Stimulated activated naive CD8-positive, alpha-beta T cell treated with anti-CD3 and anti-CD28 coated beads, Interleukin-15, Interleukin-2, amounts not matched to agents 100 ng/mL and 50 ng/mL, for 24 hours (primary cell): ENCODE data around the gene SLC8B1.

ENCODE experiments used
- H3K27ac Mint-ChIP-seq: one replicate; pipeline ENCODE4 v1.8.0; 2021; ENCODE audit warnings: mild to moderate bottlenecking, mixed read lengths
- H3K27me3 Mint-ChIP-seq: one replicate; pipeline ENCODE4 v1.8.0; 2021; ENCODE audit warnings: mixed read lengths
- H3K36me3 Mint-ChIP-seq: one replicate; pipeline ENCODE4 v1.8.0; 2021; ENCODE audit warnings: low read depth, mixed read lengths
- H3K4me1 Mint-ChIP-seq: one replicate; pipeline ENCODE4 v1.8.0; 2021; ENCODE audit warnings: low read depth, mixed read lengths
- H3K4me3 Mint-ChIP-seq: one replicate; pipeline ENCODE4 v1.8.0; 2021; ENCODE audit warnings: mild to moderate bottlenecking, mixed read lengths
- H3K9me3 Mint-ChIP-seq: one replicate; pipeline ENCODE4 v1.8.0; 2021; ENCODE audit warnings: mixed read lengths

The SLC8B1 gene

GRCh38 chr12:113297621-113298471 is 37.1 kb downstream of the SLC8B1 start:
- Mint-ChIP-seq H3K9me3 (no peaks in the 10 kb centered on the region), H3K4me1 (peaks cover 5% of the 10 kb centered on the region), H3K36me3 (peaks cover 22% of the 10 kb centered on the region), H3K27ac (peak overlapping the region; percentile 36), H3K27me3 (no peaks in the 10 kb centered on the region), H3K4me3 (no peak overlapping the region)

- no peaks in the 10 kb centered on the region for H3K4me1 Mint-ChIP-seq
Measured at GRCh38 chr12:113297214-113297587, 37.7 kb downstream of the SLC8B1 start.

GRCh38 chr12:113296557-113297213 is 38.2 kb downstream of the SLC8B1 start:
- peaks cover 17% of the 10 kb centered on the region for H3K36me3 Mint-ChIP-seq
- no peaks in the 10 kb centered on the region for H3K4me1 Mint-ChIP-seq
- no peak overlapping the region for H3K4me3 Mint-ChIP-seq
- H3K27ac Mint-ChIP-seq: no peak overlapping the region
- H3K9me3 Mint-ChIP-seq: no peaks in the 10 kb centered on the region
- no peaks in the 10 kb centered on the region for H3K27me3 Mint-ChIP-seq

More at GRCh38 chr12:113297214-113297587, 37.7 kb downstream of the SLC8B1 start:
- Mint-ChIP-seq H3K9me3 (no peaks in the 10 kb centered on the region), H3K27ac (no peak overlapping the region), H3K4me3 (no peak overlapping the region), H3K36me3 (peaks cover 17% of the 10 kb centered on the region), H3K27me3 (no peaks in the 10 kb centered on the region)

- Mint-ChIP-seq H3K9me3 (no peaks in the 10 kb centered on the region), H3K27ac (no peak overlapping the region), H3K4me1 (no peaks in the 10 kb centered on the region), H3K4me3 (no peak overlapping the region), H3K27me3 (no peaks in the 10 kb centered on the region), H3K36me3 (peaks cover 24% of the 10 kb centered on the region)
Measured at GRCh38 chr12:113295886-113296556, 38.9 kb downstream of the SLC8B1 start.

GRCh38 chr12:113293100-113293499 is 41.8 kb downstream of the SLC8B1 start:
- H3K4me1 Mint-ChIP-seq: no peaks in the 10 kb centered on the region

GRCh38 chr12:113292547-113292946 is 42.4 kb downstream of the SLC8B1 start:
- Mint-ChIP-seq H3K36me3 (peaks cover 21% of the 10 kb centered on the region), H3K4me3 (no peak overlapping the region), H3K9me3 (no peaks in the 10 kb centered on the region), H3K27me3 (no peaks in the 10 kb centered on the region), H3K27ac (no peak overlapping the region), H3K4me1 (no peaks in the 10 kb centered on the region)

More at GRCh38 chr12:113293100-113293499, 41.8 kb downstream of the SLC8B1 start:
- Mint-ChIP-seq H3K27ac (no peak overlapping the region), H3K4me3 (no peak overlapping the region), H3K9me3 (no peaks in the 10 kb centered on the region), H3K27me3 (no peaks in the 10 kb centered on the region), H3K36me3 (peaks cover 21% of the 10 kb centered on the region)

GRCh38 chr12:113292091-113292490 is 42.8 kb downstream of the SLC8B1 start:
- Mint-ChIP-seq H3K36me3 (peaks cover 21% of the 10 kb centered on the region), H3K4me1 (no peaks in the 10 kb centered on the region)

GRCh38 chr12:113291586-113291985 is 43.3 kb downstream of the SLC8B1 start:
- Mint-ChIP-seq H3K36me3 (peaks cover 19% of the 10 kb centered on the region), H3K9me3 (no peaks in the 10 kb centered on the region), H3K27me3 (no peaks in the 10 kb centered on the region), H3K27ac (no peak overlapping the region), H3K4me1 (no peaks in the 10 kb centered on the region), H3K4me3 (no peak overlapping the region)

More at GRCh38 chr12:113292091-113292490, 42.8 kb downstream of the SLC8B1 start:
- Mint-ChIP-seq H3K9me3 (no peaks in the 10 kb centered on the region), H3K27me3 (no peaks in the 10 kb centered on the region), H3K27ac (no peak overlapping the region), H3K4me3 (no peak overlapping the region)

- no peak overlapping the region for H3K27ac Mint-ChIP-seq
- no peaks in the 10 kb centered on the region for H3K4me1 Mint-ChIP-seq
- H3K4me3 Mint-ChIP-seq: no peak overlapping the region
- peaks cover 21% of the 10 kb centered on the region for H3K36me3 Mint-ChIP-seq
- H3K27me3 Mint-ChIP-seq: no peaks in the 10 kb centered on the region
- no peaks in the 10 kb centered on the region for H3K9me3 Mint-ChIP-seq
Measured at GRCh38 chr12:113290506-113290905, 44.4 kb downstream of the SLC8B1 start.

- H3K27me3 Mint-ChIP-seq: no peaks in the 10 kb centered on the region
- H3K9me3 Mint-ChIP-seq: no peaks in the 10 kb centered on the region
- no peaks in the 10 kb centered on the region for H3K4me1 Mint-ChIP-seq
- H3K27ac Mint-ChIP-seq: no peak overlapping the region
- H3K4me3 Mint-ChIP-seq: no peak overlapping the region
- H3K36me3 Mint-ChIP-seq: peaks cover 29% of the 10 kb centered on the region
Measured at GRCh38 chr12:113289361-113289760, 45.5 kb downstream of the SLC8B1 start.

- Mint-ChIP-seq H3K4me3 (no peak overlapping the region), H3K27me3 (no peaks in the 10 kb centered on the region), H3K4me1 (no peaks in the 10 kb centered on the region), H3K36me3 (peaks cover 29% of the 10 kb centered on the region), H3K9me3 (no peaks in the 10 kb centered on the region), H3K27ac (no peak overlapping the region)
Measured at GRCh38 chr12:113287899-113288282, 47.0 kb downstream of the SLC8B1 start.

GRCh38 chr12:113287146-113287898 is 47.6 kb downstream of the SLC8B1 start:
- Mint-ChIP-seq H3K27ac (no peak overlapping the region), H3K4me3 (no peak overlapping the region), H3K9me3 (no peaks in the 10 kb centered on the region), H3K4me1 (no peaks in the 10 kb centered on the region), H3K27me3 (no peaks in the 10 kb centered on the region), H3K36me3 (peaks cover 29% of the 10 kb centered on the region)

- no peaks in the 10 kb centered on the region for H3K27me3 Mint-ChIP-seq
- no peak overlapping the region for H3K27ac Mint-ChIP-seq
- H3K4me1 Mint-ChIP-seq: no peaks in the 10 kb centered on the region
- H3K36me3 Mint-ChIP-seq: peaks cover 28% of the 10 kb centered on the region
- no peaks in the 10 kb centered on the region for H3K9me3 Mint-ChIP-seq
- no peak overlapping the region for H3K4me3 Mint-ChIP-seq
Measured at GRCh38 chr12:113286712-113287111, 48.2 kb downstream of the SLC8B1 start.

- no peaks in the 10 kb centered on the region for H3K27me3 Mint-ChIP-seq
- peaks cover 21% of the 10 kb centered on the region for H3K36me3 Mint-ChIP-seq
- no peak overlapping the region for H3K27ac Mint-ChIP-seq
- no peak overlapping the region for H3K4me3 Mint-ChIP-seq
- no peaks in the 10 kb centered on the region for H3K9me3 Mint-ChIP-seq
- no peaks in the 10 kb centered on the region for H3K4me1 Mint-ChIP-seq
Measured at GRCh38 chr12:113285679-113286610, 49.0 kb downstream of the SLC8B1 start.
